HepG2 (cell line): ENCODE data around the gene AGFG1.

Source experiments
- POLR2A ChIP-seq, 2 experiments: IDR thresholded peaks; 2 replicates each; pipeline ENCODE4 v1.6.1; 2011; ENCODE audit warnings: low read depth in 2 of 2, low read length in 2 of 2, mild to moderate bottlenecking in 1 of 2, moderate library complexity in 1 of 2; ENCODE audit not compliant: insufficient read depth in 1 of 2
- POLR2AphosphoS5 ChIP-seq: IDR thresholded peaks from 2 replicates; pipeline ENCODE4 v1.6.1; 2012; ENCODE audit warnings: low read depth, low read length
- RBAK ChIP-seq: sonication (generic); formaldehyde crosslinking; IDR thresholded peaks from 2 replicates; pipeline ENCODE4 v1.5.1; 2020; ENCODE audit warnings: mild to moderate bottlenecking, missing genetic modification reagents
- ZBTB38 ChIP-seq: sonication (generic); formaldehyde crosslinking; IDR thresholded peaks from 2 replicates; pipeline ENCODE4 v1.5.1; 2020; ENCODE audit warnings: mild to moderate bottlenecking, missing genetic modification reagents
- ZBTB7A ChIP-seq: sonication (generic); formaldehyde crosslinking; IDR thresholded peaks from 2 replicates; pipeline ENCODE4 v1.8.0; 2022; ENCODE audit warnings: mild to moderate bottlenecking, missing genetic modification reagents
- ZBTB8A ChIP-seq: sonication (generic); formaldehyde crosslinking; IDR thresholded peaks from 2 replicates; pipeline ENCODE4 v1.4.0; 2020; ENCODE audit warnings: mild to moderate bottlenecking, low read depth, missing genetic modification reagents, borderline replicate concordance
- TF ChIP-seq, protein P1 (sequence below): sonication (generic); formaldehyde crosslinking; IDR thresholded peaks from 2 replicates; pipeline ENCODE4 v1.8.1; 2023; ENCODE audit warnings: missing genetic modification reagents, inconsistent platforms, borderline replicate concordance

DNA sequence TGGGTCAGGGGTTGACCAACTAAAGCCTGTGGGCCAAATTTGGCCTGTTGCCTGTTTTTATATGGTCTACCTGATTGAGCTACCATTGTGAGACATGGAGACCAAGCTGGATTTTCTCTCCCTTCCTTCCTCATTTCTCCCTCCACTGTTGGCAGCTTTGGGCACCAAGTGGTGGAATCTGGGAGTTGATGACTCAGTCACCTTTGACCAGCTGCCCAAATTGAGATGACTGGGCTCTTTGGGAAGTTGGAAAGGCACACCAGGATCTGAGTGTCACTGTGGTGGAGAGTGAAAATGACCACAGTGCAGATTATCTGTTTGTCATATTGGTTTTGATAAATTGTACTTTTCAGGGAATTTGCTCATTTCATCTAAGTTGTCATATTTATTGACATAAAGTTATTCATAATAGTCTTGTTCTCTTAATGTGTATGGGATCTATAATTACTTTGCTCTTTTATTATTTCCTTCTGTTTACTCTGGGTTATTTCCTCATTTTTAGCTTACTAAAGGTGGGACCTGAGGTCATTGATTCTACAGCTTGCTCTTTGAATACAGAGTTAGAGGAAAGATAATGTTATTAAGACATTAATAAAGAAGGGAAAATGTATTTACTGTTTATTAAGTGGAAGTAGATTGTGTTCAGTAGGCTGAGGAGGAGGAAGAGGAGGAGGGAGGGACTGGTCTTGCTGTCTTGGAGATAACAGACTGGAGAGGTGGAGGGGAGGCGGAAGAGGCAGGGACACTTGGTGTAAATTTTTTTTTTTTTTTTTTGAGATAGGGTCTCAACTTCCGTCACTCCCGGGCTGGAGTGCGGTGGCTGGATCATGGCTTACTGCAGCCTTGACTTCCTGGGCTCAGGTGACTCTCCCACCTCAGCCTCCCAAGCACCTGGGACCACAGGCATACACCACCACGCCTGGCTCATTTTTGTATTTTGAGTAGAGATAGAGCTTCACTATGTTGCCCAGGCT is 31.8 kb downstream of the AGFG1 start:
- TF ChIP-seq POLR2AphosphoS5 (no peak), ZBTB38 (CRISPR knock-in tag) (no peak), RBAK (CRISPR knock-in tag) (no peak), POLR2A (IDR thresholded peaks at IDR 0.05; ENCODE audit: insufficient read depth in 1 of 2, low read depth in 2 of 2, low read length in 2 of 2) (no peak), ZBTB8A (CRISPR knock-in tag) (no peak), ZBTB7A (no peak)
- TF ChIP-seq, protein P1, sequence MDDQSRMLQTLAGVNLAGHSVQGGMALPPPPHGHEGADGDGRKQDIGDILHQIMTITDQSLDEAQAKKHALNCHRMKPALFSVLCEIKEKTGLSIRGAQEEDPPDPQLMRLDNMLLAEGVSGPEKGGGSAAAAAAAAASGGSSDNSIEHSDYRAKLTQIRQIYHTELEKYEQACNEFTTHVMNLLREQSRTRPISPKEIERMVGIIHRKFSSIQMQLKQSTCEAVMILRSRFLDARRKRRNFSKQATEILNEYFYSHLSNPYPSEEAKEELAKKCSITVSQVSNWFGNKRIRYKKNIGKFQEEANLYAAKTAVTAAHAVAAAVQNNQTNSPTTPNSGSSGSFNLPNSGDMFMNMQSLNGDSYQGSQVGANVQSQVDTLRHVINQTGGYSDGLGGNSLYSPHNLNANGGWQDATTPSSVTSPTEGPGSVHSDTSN = no peak
